K562 treated with DMSO at 1 percent for 24 hours (cell line): ENCODE data around the gene PABPC1L. TPM values are rescaled to one million over a fixed set of nuclear protein-coding genes. Genes with fewer than 3 reads are reported as not detected.

Experiments
- total RNA-seq: library from RNA; unstranded; fragments of 300-600 nt; gene quantifications from 2 replicates; pipeline ENCODE4 v1.2.3, GENCODE V29; 2022; ENCODE audit warnings: low read depth; ENCODE audit not compliant: insufficient read depth

PABPC1L gene
- 44.2 and 63.9 TPM in 2 replicates for total RNA-seq

DNA sequence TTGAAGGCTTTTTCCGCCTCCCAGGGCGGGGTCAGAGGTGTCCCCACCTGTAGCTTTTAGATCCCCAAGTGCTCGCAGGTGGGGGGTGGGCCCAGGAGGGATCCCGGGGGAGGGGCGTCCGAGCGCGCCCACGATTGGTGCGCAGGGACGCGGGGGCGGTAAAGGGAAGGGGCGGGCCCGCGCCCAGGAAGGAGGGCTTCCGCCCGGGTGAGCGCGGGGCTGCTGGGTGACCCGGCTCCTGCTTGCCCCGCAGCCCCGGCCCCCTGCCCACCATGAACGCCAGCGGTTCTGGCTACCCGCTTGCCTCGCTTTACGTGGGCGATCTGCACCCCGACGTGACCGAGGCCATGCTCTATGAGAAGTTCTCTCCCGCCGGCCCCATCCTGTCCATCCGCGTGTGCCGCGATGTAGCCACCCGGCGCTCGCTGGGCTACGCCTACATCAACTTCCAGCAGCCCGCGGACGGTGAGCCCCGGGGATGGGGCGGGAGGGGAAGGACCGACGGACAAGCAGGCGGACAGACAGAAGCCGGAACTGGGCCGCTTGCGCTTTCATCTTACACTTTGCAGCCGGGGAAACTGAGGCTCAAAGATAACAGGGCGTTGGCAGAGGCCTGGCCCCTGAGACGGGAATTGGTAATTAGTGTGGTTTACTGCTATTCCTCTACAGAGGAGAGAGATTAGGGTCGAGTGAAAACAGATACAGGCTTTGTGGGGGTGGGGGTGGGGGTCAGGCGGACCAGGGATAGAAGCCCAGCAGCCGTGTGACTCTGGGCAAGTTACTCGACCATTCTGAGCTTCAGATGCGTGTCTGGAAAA, at the start of gene PABPC1L:
PABPC1L (plus strand) TSS at position 189 of the 818 bp plus-strand sequence; CDS start at position 273, 84 bp downstream.

DNA sequence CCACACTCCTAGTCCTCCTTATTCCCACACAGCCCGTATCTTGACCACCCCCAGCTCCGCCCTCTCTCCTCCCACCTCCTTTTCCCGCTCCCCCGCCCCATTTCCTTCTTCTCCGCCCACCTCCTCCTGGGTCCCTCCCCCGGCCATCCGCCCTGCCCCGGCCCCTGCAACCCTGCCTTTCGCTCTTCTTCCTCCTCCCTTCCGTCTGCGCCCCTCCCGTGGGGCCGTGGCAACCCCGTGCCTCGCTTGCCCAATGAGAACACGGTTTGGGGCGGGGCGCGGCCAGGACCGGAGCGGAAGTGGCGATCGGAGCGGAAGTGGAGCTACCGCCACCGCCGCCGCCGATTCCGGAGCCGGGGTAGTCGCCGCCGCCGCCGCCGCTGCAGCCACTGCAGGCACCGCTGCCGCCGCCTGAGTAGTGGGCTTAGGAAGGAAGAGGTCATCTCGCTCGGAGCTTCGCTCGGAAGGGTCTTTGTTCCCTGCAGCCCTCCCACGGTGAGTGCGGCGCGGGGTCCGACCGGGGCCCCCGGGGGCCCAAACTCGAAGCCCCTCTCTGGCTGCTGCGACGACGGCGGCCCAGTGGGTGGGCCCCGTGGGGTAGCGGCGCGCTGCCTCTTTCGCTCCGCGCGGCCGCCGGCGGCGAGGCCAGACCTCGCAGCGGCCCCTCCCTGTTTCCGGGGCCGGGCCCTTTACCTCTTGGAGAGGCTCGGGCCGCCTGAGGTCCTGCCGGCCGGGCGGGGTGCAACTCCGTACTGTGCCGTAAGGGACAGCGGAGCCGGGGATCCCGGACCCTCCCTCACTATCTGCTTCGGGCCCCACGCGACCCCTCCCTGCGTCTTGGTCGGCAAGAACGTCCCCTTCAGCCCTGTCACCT, 24.2 kb upstream of the PABPC1L start, which contains the start of gene YWHAB:
YWHAB (plus strand) TSS at position 314 of the 874 bp plus-strand sequence. CDS start 15,829 bp downstream, outside the sequence.

DNA sequence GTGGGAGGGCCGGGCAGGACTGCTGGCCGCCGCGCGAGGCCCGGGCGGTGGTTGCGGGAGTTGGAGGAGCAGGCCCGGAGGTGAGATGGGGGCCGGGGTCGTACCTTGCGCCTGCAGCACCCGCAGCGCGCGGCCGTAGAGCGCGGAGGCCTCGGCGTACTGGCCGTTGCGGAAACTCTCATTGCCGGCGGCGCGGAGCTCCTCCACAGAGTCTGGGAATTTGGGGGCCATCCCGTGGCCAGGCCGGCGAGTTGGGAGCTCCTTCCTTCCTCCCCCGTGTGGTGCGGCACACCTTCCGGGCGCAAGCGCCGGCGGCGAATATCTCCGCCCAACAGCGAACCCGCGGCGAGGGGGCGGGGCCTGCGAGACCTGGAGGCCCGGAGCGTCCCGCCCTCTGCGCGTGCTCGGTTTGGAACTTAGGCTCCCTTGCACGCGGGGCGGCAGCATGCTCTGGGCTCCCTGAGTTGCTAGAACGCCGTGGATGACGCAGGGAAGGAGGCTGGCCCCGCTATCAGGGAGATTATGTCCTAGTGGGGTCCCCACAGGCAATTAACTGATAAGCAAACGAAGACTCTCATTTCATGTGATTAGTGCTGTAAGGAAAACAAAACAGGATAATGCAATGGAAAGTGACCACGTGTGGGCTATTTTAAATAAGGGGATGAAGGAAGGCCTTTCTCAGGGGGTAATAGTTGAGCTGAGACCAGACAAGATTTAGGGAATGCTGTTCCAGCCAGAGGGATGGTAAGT, 50.4 kb downstream of the PABPC1L start, which contains the start of gene TOMM34:
TOMM34 (minus strand) TSS at position 295 of the 750 bp plus-strand sequence; CDS start at position 231, 64 bp downstream.

DNA sequence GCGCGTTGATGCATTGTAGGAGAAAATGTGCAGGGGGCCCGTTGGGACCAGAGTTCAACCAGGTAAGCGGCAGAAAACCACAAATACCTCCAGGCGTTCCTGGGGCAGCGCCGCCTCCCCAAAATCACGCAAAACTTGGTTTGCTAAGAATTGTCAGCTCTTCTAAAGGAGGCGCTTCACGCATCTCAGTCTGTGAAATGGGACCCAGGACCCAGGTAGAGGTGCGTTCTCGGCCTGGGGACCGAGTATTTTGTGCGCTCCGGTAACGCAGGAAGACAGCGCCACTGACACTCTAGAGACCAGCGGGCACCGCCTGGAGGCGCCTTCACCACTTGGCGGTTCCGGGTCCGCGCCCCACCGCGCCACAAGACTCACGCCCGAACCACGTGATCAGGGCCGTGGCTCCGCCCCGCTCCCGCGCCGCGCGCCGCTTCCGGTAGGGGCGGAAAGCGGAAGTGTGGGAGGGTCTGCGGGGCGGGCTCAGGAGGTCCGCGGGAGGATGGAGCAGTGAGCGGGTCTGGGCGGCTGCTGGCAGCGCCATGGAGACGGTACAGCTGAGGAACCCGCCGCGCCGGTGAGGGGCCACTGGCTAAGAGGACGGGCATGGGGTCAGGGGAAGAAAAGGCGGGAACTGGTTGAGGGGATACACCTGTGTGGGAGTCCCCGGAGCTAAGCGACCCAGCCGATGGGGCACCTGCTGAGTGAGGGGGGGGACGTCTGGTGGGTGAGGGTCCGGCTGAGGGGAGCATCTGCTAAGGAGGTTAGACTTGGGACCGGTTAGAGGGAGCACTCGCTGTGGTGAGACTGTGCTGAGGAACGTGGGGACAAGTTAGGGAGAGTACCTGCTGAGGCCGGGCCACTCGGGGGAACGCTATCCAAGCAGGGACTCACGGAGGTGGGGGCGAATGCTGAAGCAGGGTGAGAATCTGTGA, 56.4 kb downstream of the PABPC1L start, which contains the start of gene STK4:
STK4 (plus strand) TSS at position 483 of the 932 bp plus-strand sequence; CDS start at position 540, 57 bp downstream.

Other genes with a start within 250 kb of the PABPC1L start
- gene CCN5, start 194.7 kb upstream of the PABPC1L start, total RNA-seq = not detected in 2 replicates
- gene KCNK15, start 164.2 kb upstream of the PABPC1L start, total RNA-seq = 0.64 and 1.0 TPM in 2 replicates
- not detected in 2 replicates for gene RIMS4, start 99.5 kb upstream of the PABPC1L start, total RNA-seq
- 87.3 and 99.6 TPM in 2 replicates for gene YWHAB, start 24.4 kb upstream of the PABPC1L start, total RNA-seq
- gene TOMM34, start 50.3 kb downstream of the PABPC1L start, total RNA-seq = 49.1 and 51.5 TPM in 2 replicates
- 15.9 and 17.5 TPM in 2 replicates for gene STK4, start 56.5 kb downstream of the PABPC1L start, total RNA-seq
- gene KCNS1, start 191.1 kb downstream of the PABPC1L start, total RNA-seq = not detected in 2 replicates
- not detected in 2 replicates for gene WFDC5, start 205.1 kb downstream of the PABPC1L start, total RNA-seq
- gene WFDC12, start 214.4 kb downstream of the PABPC1L start, total RNA-seq = not detected in 2 replicates